ENCODE measurements around the gene TCP1. TPM values are rescaled to one million over a fixed set of nuclear protein-coding genes. Genes with fewer than 3 reads are reported as not detected.

Gene TCP1
- polyA plus RNA-seq, 1 experiment, result 144 TPM

GRCh38 chr6:159815410-159815809 is 26.0 kb upstream of the TCP1 start:
- DNase-seq (ENCODE audit: low read depth), result no peak
- TF ChIP-seq CTCF (IDR thresholded peaks at IDR 0.05; ENCODE audit: insufficient read depth, low read depth, low read length), result no peak
- ChIA-PET POLR2A (no interaction called here), CTCF (no interaction called here)
- Histone ChIP-seq H3K36me3 (ENCODE audit: control insufficient read depth, insufficient read depth, low read length) (no peaks in the 10 kb centered on the region), H3K4me3 (ENCODE audit: low read depth, low read length) (no peak overlapping the region), H3K27me3 (ENCODE audit: control insufficient read depth, insufficient read depth, low read length) (peaks cover 6% of the 10 kb centered on the region; the same call in 1 of the 2 replicates)

GRCh38 chr6:159813781-159814180 is 24.4 kb upstream of the TCP1 start:
- H3K27me3 ChIP-seq (ENCODE audit: control insufficient read depth, insufficient read depth, low read length), result peaks cover 3% of the 10 kb centered on the region; the same call in 1 of the 2 replicates
- ChIA-PET POLR2A (no interaction called here), CTCF (no interaction called here)
- no peak for DNase-seq (ENCODE audit: low read depth)
- no peaks in the 10 kb centered on the region for H3K36me3 ChIP-seq (ENCODE audit: control insufficient read depth, insufficient read depth, low read length)
- no peak for TF ChIP-seq CTCF (IDR thresholded peaks at IDR 0.05; ENCODE audit: insufficient read depth, low read depth, low read length)
- H3K4me3 ChIP-seq (ENCODE audit: low read depth, low read length), result no peak overlapping the region

- H3K36me3 ChIP-seq (ENCODE audit: control insufficient read depth, insufficient read depth, low read length), result no peaks in the 10 kb centered on the region
- no peaks in the 10 kb centered on the region for H3K27me3 ChIP-seq (ENCODE audit: control insufficient read depth, insufficient read depth, low read length)
- DNase-seq (ENCODE audit: low read depth), result no peak
- H3K4me3 ChIP-seq (ENCODE audit: low read depth, low read length), result no peak overlapping the region
- ChIA-PET POLR2A (no interaction called here), CTCF (no interaction called here)
- no peak for TF ChIP-seq CTCF (IDR thresholded peaks at IDR 0.05; ENCODE audit: insufficient read depth, low read depth, low read length)
Measured at GRCh38 chr6:159809149-159809548, 19.7 kb upstream of the TCP1 start.

- Histone ChIP-seq H3K4me3 (ENCODE audit: low read depth, low read length) (no peak overlapping the region), H3K36me3 (ENCODE audit: control insufficient read depth, insufficient read depth, low read length) (no peaks in the 10 kb centered on the region), H3K27me3 (ENCODE audit: control insufficient read depth, insufficient read depth, low read length) (no peaks in the 10 kb centered on the region)
- ChIA-PET POLR2A (no interaction called here), CTCF (no interaction called here)
- DNase-seq (ENCODE audit: low read depth), result no peak
- TF ChIP-seq CTCF (IDR thresholded peaks at IDR 0.05; ENCODE audit: insufficient read depth, low read depth, low read length), result no peak
Measured at GRCh38 chr6:159808647-159809046, 19.2 kb upstream of the TCP1 start.

GRCh38 chr6:159807150-159807858 is 17.9 kb upstream of the TCP1 start:
- POLR2A ChIA-PET, result no interaction called here
- no peak for DNase-seq (ENCODE audit: low read depth)
- no peaks in the 10 kb centered on the region for H3K27me3 ChIP-seq (ENCODE audit: control insufficient read depth, insufficient read depth, low read length)
- CTCF ChIA-PET, result interaction anchor here (0.9 kb wide), 1 partner anchor 8 kb away, joined by 5 read pairs; no protein-coding TSS in a partner anchor
- no peak for TF ChIP-seq CTCF (IDR thresholded peaks at IDR 0.05; ENCODE audit: insufficient read depth, low read depth, low read length)
- no peaks in the 10 kb centered on the region for H3K36me3 ChIP-seq (ENCODE audit: control insufficient read depth, insufficient read depth, low read length)
- no peak overlapping the region for H3K4me3 ChIP-seq (ENCODE audit: low read depth, low read length)

Measured in BJ (cell line).